CD4-positive, alpha-beta T cell (primary cell): ENCODE data around the gene MBOAT7. TPM values are rescaled to one million over a fixed set of nuclear protein-coding genes. Genes with fewer than 3 reads are reported as not detected.

ENCODE experiments used
- ATAC-seq: fragments of 200-7000 bp; cut with Tn5 transposase; one replicate; pipeline ENCODE4 v1.10.0; 2022; ENCODE audit warnings: mild to moderate bottlenecking; ENCODE audit not compliant: poor library complexity
- CTCF ChIA-PET: fragments of 350-600 bp; sonication (Branson Sonifier 250); formaldehyde crosslinking; loops from one replicate; lab custom pipeline; 2021; ENCODE audit warnings: antibody characterized with exemption, inconsistent platforms; lab: Charles Lee
- POLR2A ChIA-PET: fragments of 350-600 bp; sonication (Branson Sonifier 250); formaldehyde crosslinking; loops from one replicate; lab custom pipeline; 2021; ENCODE audit warnings: antibody characterized with exemption, inconsistent platforms; lab: Charles Lee
- DNase-seq, 14 experiments: peaks; one replicate each; pipeline ENCODE4 v3.0.0-alpha.2; 2013 to 2020; ENCODE audit warnings: mixed read lengths in 2 of 14
- H3K27ac ChIP-seq, 2 donors: one replicate each; pipeline versions ENCODE4 v1.5.1 to v1.7.0; 2013; ENCODE audit warnings: low read length in 2 of 2, low read depth in 1 of 2, mild to moderate bottlenecking in 1 of 2
- H3K27me3 ChIP-seq, 2 experiments: 1 replicate in 1 of 2; 2 replicates in 1 of 2; pipeline versions ENCODE4 v1.6.1 to v1.7.0; 2013; ENCODE audit warnings: low read length in 2 of 2, control low read depth in 1 of 2, mild to moderate bottlenecking in 1 of 2, moderate library complexity in 1 of 2; ENCODE audit not compliant: insufficient read depth in 2 of 2, control insufficient read depth in 1 of 2
- H3K36me3 ChIP-seq: one replicate; pipeline ENCODE4 v1.6.1; 2013; ENCODE audit warnings: low read length, control low read depth; ENCODE audit not compliant: insufficient read depth
- H3K4me1 ChIP-seq: one replicate; pipeline ENCODE4 v1.6.1; 2013; ENCODE audit warnings: low read length, control low read depth; ENCODE audit not compliant: insufficient read depth
- H3K4me3 ChIP-seq: one replicate; pipeline ENCODE4 v1.5.1; 2013; ENCODE audit warnings: mild to moderate bottlenecking, low read length, moderate library complexity
- H3K9me3 ChIP-seq, 2 experiments: 1 replicate in 1 of 2; 2 replicates in 1 of 2; pipeline versions ENCODE4 v1.6.1 to v1.7.0; 2013; ENCODE audit warnings: low read length in 2 of 2, mild to moderate bottlenecking in 2 of 2, control low read depth in 1 of 2, moderate library complexity in 1 of 2; ENCODE audit not compliant: control insufficient read depth in 1 of 2, insufficient read depth in 1 of 2
- H3K27ac Mint-ChIP-seq: one replicate; pipeline ENCODE4 v1.8.0; 2020; ENCODE audit warnings: mixed read lengths
- H3K27me3 Mint-ChIP-seq: one replicate; pipeline ENCODE4 v1.8.0; 2021; ENCODE audit warnings: mixed read lengths
- H3K36me3 Mint-ChIP-seq: one replicate; pipeline ENCODE4 v1.8.0; 2021; ENCODE audit warnings: low read depth, mixed read lengths
- H3K4me1 Mint-ChIP-seq: one replicate; pipeline ENCODE4 v1.8.0; 2021; ENCODE audit warnings: low read depth, mixed read lengths
- H3K4me3 Mint-ChIP-seq: one replicate; pipeline ENCODE4 v1.8.0; 2020; ENCODE audit warnings: mild to moderate bottlenecking, mixed read lengths
- H3K9me3 Mint-ChIP-seq: one replicate; pipeline ENCODE4 v1.8.0; 2020; ENCODE audit warnings: mixed read lengths
- CTCF ChIP-seq: fragments of 200-600 bp; IDR thresholded peaks from one replicate; pipeline ENCODE4 v1.8.0; 2022; ENCODE audit warnings: antibody characterized with exemption, mild to moderate bottlenecking
- intact Hi-C, 2 experiments: fragments of 100-400 bp; cut with DNase I in 1 of 2; cut with micrococcal nuclease in 1 of 2; formaldehyde crosslinking; loops; one replicate each; pipeline versions ENCODE4 v1.15.1 to v1.9.0; 2023 to 2025; cut with DNase I, micrococcal nuclease
- total RNA-seq, 174 experiments: library from RNA in 2 of 174; stranded (reverse) in 2 of 174; gene quantifications; one replicate each; pipeline ENCODE4 v1.2.3 and lab custom pipeline; 2021 to 2026

MBOAT7 gene
- total RNA-seq, 2 experiments from 2014 or later = 13.7 to 18.0 TPM

GRCh38 chr19:54133957-54134590, 55.3 kb downstream of the MBOAT7 start:
- Mint-ChIP-seq H3K9me3 (no peaks in the 10 kb centered on the region), H3K27me3 (no peaks in the 10 kb centered on the region), H3K36me3 (peaks cover 20% of the 10 kb centered on the region), H3K4me1 (peaks cover 24% of the 10 kb centered on the region), H3K4me3 (no peak overlapping the region), H3K27ac (peak overlapping the region; percentile 61)
- intact Hi-C loops = no loop called here
- no peak for TF ChIP-seq CTCF
- H3K27me3 ChIP-seq = no peaks in the 10 kb centered on the region
- peaks cover 0 to 7% of the 10 kb centered on the region in 2 experiments for H3K9me3 ChIP-seq
- peaks cover 19% of the 10 kb centered on the region for H3K36me3 ChIP-seq
- CTCF ChIA-PET = no interaction called here
- H3K27ac ChIP-seq = peak overlapping the region in 1 of 2 donors; percentile 1
- no peak for DNase-seq
- POLR2A ChIA-PET = interaction anchor here (0.7 kb wide), 1 partner anchor 58 kb away, joined by 3 read pairs; no protein-coding TSS in a partner anchor
- peaks cover 26% of the 10 kb centered on the region for H3K4me1 ChIP-seq
- ATAC-seq = no peak
- no peak overlapping the region for H3K4me3 ChIP-seq

- Mint-ChIP-seq H3K4me3 (no peak overlapping the region), H3K9me3 (no peaks in the 10 kb centered on the region), H3K36me3 (peaks cover 22% of the 10 kb centered on the region), H3K27me3 (no peaks in the 10 kb centered on the region), H3K4me1 (peaks cover 17% of the 10 kb centered on the region), H3K27ac (no peak overlapping the region)
- ChIA-PET POLR2A (no interaction called here), CTCF (no interaction called here)
- ATAC-seq (no peak), DNase-seq (peak in 2 of 14 experiments; percentile 72 to 85)
- H3K27ac ChIP-seq = peak overlapping the region in 1 of 2 donors; percentile 1
- peaks cover 25% of the 10 kb centered on the region for H3K36me3 ChIP-seq
- no peak for TF ChIP-seq CTCF
- peaks cover 20% of the 10 kb centered on the region for H3K4me1 ChIP-seq
- peaks cover 0 to 7% of the 10 kb centered on the region in 2 experiments for H3K9me3 ChIP-seq
- intact Hi-C loops = no loop called here
- no peaks in the 10 kb centered on the region for H3K27me3 ChIP-seq
- H3K4me3 ChIP-seq = no peak overlapping the region
Observed at GRCh38 chr19:54133312-54133956, 55.9 kb downstream of the MBOAT7 start.

- Histone ChIP-seq H3K4me3 (no peak overlapping the region), H3K27ac (no peak overlapping the region), H3K36me3 (peaks cover 60% of the 10 kb centered on the region), H3K9me3 (peaks cover 0 to 7% of the 10 kb centered on the region in 2 experiments), H3K4me1 (peaks cover 4% of the 10 kb centered on the region), H3K27me3 (no peaks in the 10 kb centered on the region)
- POLR2A ChIA-PET = no interaction called here
- H3K4me1 Mint-ChIP-seq = no peaks in the 10 kb centered on the region
- H3K27ac Mint-ChIP-seq = no peak overlapping the region
- H3K36me3 Mint-ChIP-seq = peaks cover 40% of the 10 kb centered on the region
- no peak for DNase-seq
- intact Hi-C loops = no loop called here
- no peaks in the 10 kb centered on the region for H3K9me3 Mint-ChIP-seq
- CTCF ChIA-PET = no interaction called here
- no peak overlapping the region for H3K4me3 Mint-ChIP-seq
- no peak for TF ChIP-seq CTCF
- no peak for ATAC-seq
- no peaks in the 10 kb centered on the region for H3K27me3 Mint-ChIP-seq
Observed at GRCh38 chr19:54129617-54129996, 59.8 kb downstream of the MBOAT7 start.
